HG02981 (cell line): ENCODE measurements around the gene G3BP1.
"Not testable (repeated sequence)": the region's sequence is repeated elsewhere in the genome, so short reads cannot be mapped to it uniquely, and the experiment has no call there.

Source experiments
- ATAC-seq: cut with Tn5 transposase; IDR thresholded peaks from one replicate; pipeline ENCODE4 v1.9.1; 2021; ENCODE audit warnings: mild to moderate bottlenecking, moderate library complexity; ENCODE audit not compliant: unreplicated experiment

G3BP1 gene

GRCh38 chr5:151751593-151751992, 20.2 kb upstream of the G3BP1 start:
- no peak for ATAC-seq

GRCh38 chr5:151755383-151755782, 16.4 kb upstream of the G3BP1 start:
- ATAC-seq, result no peak

- peak; percentile 16 for ATAC-seq
Measured at GRCh38 chr5:151757233-151758140, 14.3 kb upstream of the G3BP1 start.

GRCh38 chr5:151758141-151758429, 13.7 kb upstream of the G3BP1 start:
- ATAC-seq, result peak; percentile 6

- ATAC-seq, result peak; percentile 98
Measured at GRCh38 chr5:151758430-151759241, 13.1 kb upstream of the G3BP1 start, which contains the start of gene ATOX1. TSS of gene ATOX1 (minus strand) at chr5:151758631. CDS start at chr5:151758551, 80 bp downstream.

- ATAC-seq, result no peak
Measured at GRCh38 chr5:151764801-151765200, 7.0 kb upstream of the G3BP1 start.

- no peak for ATAC-seq
Measured at GRCh38 chr5:151766975-151767374, 4.8 kb upstream of the G3BP1 start.

- ATAC-seq, result peak; percentile 26
Measured at GRCh38 chr5:151770383-151771258, 1.1 kb upstream of the G3BP1 start.

- ATAC-seq, result no peak
Measured at GRCh38 chr5:151772029-151772845, 483 bp downstream of the G3BP1 start.

- no peak for ATAC-seq
Measured at GRCh38 chr5:151772846-151773561, 1.2 kb downstream of the G3BP1 start.

GRCh38 chr5:151773951-151774350, 2.2 kb downstream of the G3BP1 start:
- no peak for ATAC-seq

GRCh38 chr5:151775025-151775606, 3.4 kb downstream of the G3BP1 start:
- ATAC-seq, result no peak

- no peak for ATAC-seq
Measured at GRCh38 chr5:151779531-151780125, 7.9 kb downstream of the G3BP1 start.

GRCh38 chr5:151780348-151780747, 8.6 kb downstream of the G3BP1 start:
- no peak for ATAC-seq

- no peak for ATAC-seq
Measured at GRCh38 chr5:151781201-151781600, 9.4 kb downstream of the G3BP1 start.

- ATAC-seq, result not testable (repeated sequence)
Measured at GRCh38 chr5:151783664-151784063, 11.9 kb downstream of the G3BP1 start.

GRCh38 chr5:151784141-151784540, 12.4 kb downstream of the G3BP1 start:
- ATAC-seq, result no peak

GRCh38 chr5:151786468-151786867, 14.7 kb downstream of the G3BP1 start:
- ATAC-seq, result no peak

- ATAC-seq, result no peak
Measured at GRCh38 chr5:151787817-151788216, 16.1 kb downstream of the G3BP1 start.
